Activated CD8-positive, alpha-beta T cell treated with anti-CD3 and anti-CD28 coated beads for 36 hours (primary cell): ENCODE results near the gene AIF1L. TPM values are rescaled to one million over a fixed set of nuclear protein-coding genes. Genes with fewer than 3 reads are reported as not detected.
A peak's percentile ranks its signal among the peaks of the same experiment; 100 is the strongest.

Experiments used
- ATAC-seq: fragments of 200-7000 bp; cut with Tn5 transposase; one replicate; pipeline ENCODE4 v1.10.0; 2021; ENCODE audit warnings: mild to moderate bottlenecking, moderate library complexity
- CTCF ChIA-PET: fragments of 350-600 bp; sonication (Branson Sonifier 250); formaldehyde crosslinking; loops from one replicate; lab custom pipeline; 2021; ENCODE audit warnings: antibody characterized with exemption; lab: Charles Lee
- POLR2A ChIA-PET: fragments of 350-600 bp; sonication (Branson Sonifier 250); formaldehyde crosslinking; loops from one replicate; lab custom pipeline; 2021; ENCODE audit warnings: antibody characterized with exemption; lab: Charles Lee
- DNase-seq: peaks from one replicate; pipeline ENCODE4 v3.0.0-alpha.2; 2020
- H3K27ac Mint-ChIP-seq: one replicate; pipeline ENCODE4 v1.8.0; 2021; ENCODE audit warnings: mild to moderate bottlenecking, mixed read lengths
- H3K27me3 Mint-ChIP-seq: one replicate; pipeline ENCODE4 v1.8.0; 2021; ENCODE audit warnings: mixed read lengths
- H3K36me3 Mint-ChIP-seq: one replicate; pipeline ENCODE4 v1.8.0; 2021; ENCODE audit warnings: low read depth, mixed read lengths
- H3K4me1 Mint-ChIP-seq: one replicate; pipeline ENCODE4 v1.8.0; 2021; ENCODE audit warnings: low read depth, mixed read lengths
- H3K4me3 Mint-ChIP-seq: one replicate; pipeline ENCODE4 v1.8.0; 2021; ENCODE audit warnings: mild to moderate bottlenecking, moderate library complexity, mixed read lengths
- H3K9me3 Mint-ChIP-seq: one replicate; pipeline ENCODE4 v1.8.0; 2021; ENCODE audit warnings: mixed read lengths
- CTCF ChIP-seq: fragments of 200-600 bp; IDR thresholded peaks from one replicate; pipeline ENCODE4 v1.8.0; 2022; ENCODE audit warnings: antibody characterized with exemption, mild to moderate bottlenecking
- intact Hi-C: fragments of 100-400 bp; cut with micrococcal nuclease; formaldehyde crosslinking; loops from one replicate; pipeline ENCODE4 v1.10.0; 2022
- total RNA-seq, 2 experiments: library from RNA; stranded (reverse); gene quantifications; one replicate each; pipeline ENCODE4 v1.2.3, GENCODE V29; 2021

AIF1L gene
- total RNA-seq, 2 experiments from 2014 or later, result 0.72 to 1.9 TPM

GRCh38 chr9:131125038-131125287 lies 28.6 kb downstream of the AIF1L start:
- peaks cover 23% of the 10 kb centered on the region for H3K36me3 Mint-ChIP-seq
- ATAC-seq (no peak), DNase-seq (no peak)
- ChIA-PET CTCF (interaction anchor here (0.8 to 1.8 kb wide), 4 partner anchors 68 to 416 kb away, joined by 3 to 10 read pairs (median 3); no protein-coding TSS in a partner anchor), POLR2A (interaction anchor here (0.7 to 2.3 kb wide), 30 partner anchors 10 to 544 kb away, joined by 3 to 14 read pairs (median 4); partner anchors contain the start of gene AIF1L)
- H3K9me3 Mint-ChIP-seq, result no peaks in the 10 kb centered on the region
- H3K27ac Mint-ChIP-seq, result peak overlapping the region; percentile 95
- intact Hi-C loops, result no loop called here
- peaks cover 31% of the 10 kb centered on the region for H3K4me1 Mint-ChIP-seq
- H3K4me3 Mint-ChIP-seq, result peak overlapping the region; percentile 91
- no peak for TF ChIP-seq CTCF
- no peaks in the 10 kb centered on the region for H3K27me3 Mint-ChIP-seq

- ATAC-seq (peak; percentile 99), DNase-seq (peak; percentile 99)
- H3K36me3 Mint-ChIP-seq, result peaks cover 24% of the 10 kb centered on the region
- ChIA-PET POLR2A (interaction anchor here (0.7 to 2.3 kb wide), 31 partner anchors 10 to 543 kb away, joined by 3 to 14 read pairs (median 4); partner anchors contain the start of gene AIF1L), CTCF (interaction anchor here (0.8 to 1.8 kb wide), 4 partner anchors 70 to 416 kb away, joined by 3 to 10 read pairs (median 4); no protein-coding TSS in a partner anchor)
- H3K27ac Mint-ChIP-seq, result peak within 1 kb of the TSS; percentile 95
- no peak for TF ChIP-seq CTCF
- intact Hi-C loops, result no loop called here
- H3K9me3 Mint-ChIP-seq, result no peaks in the 10 kb centered on the region
- H3K4me3 Mint-ChIP-seq, result peak within 1 kb of the TSS; percentile 91
- peaks cover 31% of the 10 kb centered on the region for H3K4me1 Mint-ChIP-seq
- no peaks in the 10 kb centered on the region for H3K27me3 Mint-ChIP-seq
These were observed 29.1 kb downstream of the AIF1L start, which contains the start of gene NUP214 for GRCh38 chr9:131125288-131126058. Gene NUP214 (plus strand): TSS chr9:131125586. CDS start chr9:131125705, 119 bp downstream.

GRCh38 chr9:131126059-131126426 lies 29.7 kb downstream of the AIF1L start:
- DNase-seq (no peak), ATAC-seq (no peak)
- ChIA-PET POLR2A (interaction anchor here (0.5 to 2.3 kb wide), 13 partner anchors 9 to 980 kb away, joined by 3 to 14 read pairs (median 5); partner anchors contain the start of gene AIF1L), CTCF (interaction anchor here (1.0 kb wide), 1 partner anchor 210 kb away, joined by 4 read pairs; no protein-coding TSS in a partner anchor)
- H3K4me3 Mint-ChIP-seq, result peak overlapping the region; percentile 91
- no peaks in the 10 kb centered on the region for H3K9me3 Mint-ChIP-seq
- H3K27ac Mint-ChIP-seq, result peak overlapping the region; percentile 95
- intact Hi-C loops, result no loop called here
- no peaks in the 10 kb centered on the region for H3K27me3 Mint-ChIP-seq
- peaks cover 27% of the 10 kb centered on the region for H3K36me3 Mint-ChIP-seq
- TF ChIP-seq CTCF, result no peak
- peaks cover 31% of the 10 kb centered on the region for H3K4me1 Mint-ChIP-seq

GRCh38 chr9:131129183-131129582 lies 32.9 kb downstream of the AIF1L start:
- Mint-ChIP-seq H3K27me3 (no peaks in the 10 kb centered on the region), H3K27ac (peak overlapping the region; percentile 9), H3K36me3 (peaks cover 48% of the 10 kb centered on the region), H3K9me3 (no peaks in the 10 kb centered on the region), H3K4me1 (peaks cover 34% of the 10 kb centered on the region), H3K4me3 (no peak overlapping the region)
- no peak for TF ChIP-seq CTCF
- ChIA-PET POLR2A (interaction anchor here (0.9 to 1.5 kb wide), 3 partner anchors 11 to 137 kb away, joined by 3 to 5 read pairs (median 3); no protein-coding TSS in a partner anchor), CTCF (no interaction called here)
- ATAC-seq (no peak), DNase-seq (no peak)
- intact Hi-C loops, result no loop called here

- intact Hi-C loops, result no loop called here
- no peaks in the 10 kb centered on the region for H3K27me3 Mint-ChIP-seq
- no peaks in the 10 kb centered on the region for H3K9me3 Mint-ChIP-seq
- H3K4me1 Mint-ChIP-seq, result peaks cover 2% of the 10 kb centered on the region
- no peak for TF ChIP-seq CTCF
- no peak overlapping the region for H3K27ac Mint-ChIP-seq
- DNase-seq (no peak), ATAC-seq (no peak)
- ChIA-PET CTCF (interaction anchor here (1.1 kb wide), 1 partner anchor 43 kb away, joined by 3 read pairs; no protein-coding TSS in a partner anchor), POLR2A (interaction anchor here (1.5 to 1.8 kb wide), 2 partner anchors 10 to 13 kb away, joined by 5 to 8 read pairs; partner anchors contain the start of gene NUP214)
- no peak overlapping the region for H3K4me3 Mint-ChIP-seq
- peaks cover 50% of the 10 kb centered on the region for H3K36me3 Mint-ChIP-seq
These were observed 42.3 kb downstream of the AIF1L start for GRCh38 chr9:131138676-131139075.
